GM23248 (cell line): ENCODE results near the gene FKBP8. TPM values are rescaled to one million over a fixed set of nuclear protein-coding genes. Genes with fewer than 3 reads are reported as not detected.
"Not testable (repeated sequence)": the region's sequence is repeated elsewhere in the genome, so short reads cannot be mapped to it uniquely, and the experiment has no call there.

Source experiments
- DNase-seq: peaks from one replicate; pipeline ENCODE4 v3.0.0-alpha.2; 2015
- H2AFZ ChIP-seq: fragments of 200-600 bp; sonication (generic); 2 replicates; pipeline ENCODE4 v1.6.1; 2016; ENCODE audit warnings: antibody characterized with exemption
- H3F3A ChIP-seq: fragments of 200-600 bp; sonication (generic); 2 replicates; pipeline ENCODE4 v1.6.1; 2016; ENCODE audit warnings: mild to moderate bottlenecking, antibody characterized with exemption, mixed run types; ENCODE audit not compliant: insufficient read depth
- H3K27ac ChIP-seq: fragments of 200-600 bp; sonication (generic); 2 replicates; pipeline ENCODE4 v1.5.1; 2016; ENCODE audit warnings: mild to moderate bottlenecking
- H3K27me3 ChIP-seq: fragments of 200-600 bp; sonication (generic); replicated peaks from 2 replicates; pipeline ENCODE4 v1.6.1; 2016; ENCODE audit warnings: mild to moderate bottlenecking; ENCODE audit not compliant: insufficient read depth
- H3K36me3 ChIP-seq: fragments of 200-600 bp; sonication (generic); 2 replicates; pipeline ENCODE4 v1.6.1; 2016; ENCODE audit warnings: low read depth, mild to moderate bottlenecking
- H3K4me1 ChIP-seq: fragments of 200-600 bp; sonication (generic); 2 replicates; pipeline ENCODE4 v1.6.1; 2016; ENCODE audit warnings: mild to moderate bottlenecking; ENCODE audit not compliant: insufficient read depth
- H3K4me2 ChIP-seq: fragments of 200-600 bp; sonication (generic); one replicate; pipeline ENCODE4 v1.6.1; 2016; ENCODE audit warnings: mild to moderate bottlenecking; ENCODE audit not compliant: unreplicated experiment
- H3K4me3 ChIP-seq: fragments of 200-600 bp; sonication (generic); 2 replicates; pipeline ENCODE4 v1.5.1; 2016; ENCODE audit warnings: mild to moderate bottlenecking
- H3K79me2 ChIP-seq: fragments of 200-600 bp; sonication (generic); 2 replicates; pipeline ENCODE4 v1.6.1; 2016; ENCODE audit warnings: mild to moderate bottlenecking; ENCODE audit not compliant: insufficient read depth
- H3K9ac ChIP-seq: fragments of 200-600 bp; sonication (generic); 2 replicates; pipeline ENCODE4 v1.6.1; 2016; ENCODE audit warnings: mild to moderate bottlenecking
- H3K9me2 ChIP-seq: fragments of 200-600 bp; sonication (generic); 2 replicates; pipeline ENCODE4 v1.6.1; 2016; ENCODE audit warnings: mixed run types, mild to moderate bottlenecking, moderate library complexity; ENCODE audit not compliant: insufficient read depth
- H3K9me3 ChIP-seq: fragments of 200-600 bp; sonication (generic); one replicate; pipeline ENCODE4 v1.6.1; 2017; ENCODE audit warnings: low read depth
- H4K20me1 ChIP-seq: fragments of 200-600 bp; sonication (generic); 2 replicates; pipeline ENCODE4 v1.6.0; 2016; ENCODE audit not compliant: insufficient read depth
- EZH2 ChIP-seq: fragments of 200-600 bp; sonication (generic); IDR thresholded peaks from 2 replicates; pipeline ENCODE4 v1.6.1; 2018; ENCODE audit warnings: antibody characterized with exemption, mild to moderate bottlenecking; ENCODE audit not compliant: insufficient read depth, poor library complexity, severe bottlenecking
- EZH2phosphoT487 ChIP-seq: fragments of 200-600 bp; sonication (generic); IDR thresholded peaks from 2 replicates; pipeline ENCODE4 v1.6.1; 2018; ENCODE audit warnings: antibody characterized with exemption, moderate library complexity, mild to moderate bottlenecking, low read depth; ENCODE audit not compliant: insufficient read depth
- WGBS, 2 experiments: methylation state at CpG; one replicate each; pipeline ENCODE4 v1.1.6; 2015 to 2017; ENCODE audit warnings: low lambda C conversion rate in 2 of 2, low coverage in 1 of 2; ENCODE audit errors: missing lambda C conversion rate in 2 of 2; 5-methylcytosine and 5-hydroxymethylcytosine counted together
- in situ Hi-C: fragments of 300-500 bp; cut with MboI; formaldehyde crosslinking; loops from 2 replicates; pipeline ENCODE4 v1.15.0; 2020
- polyA plus RNA-seq: library from polyadenylated mRNA; unstranded; fragments of >200 nt; fragmentation: Nextera tagmentation; extraction: Ambion mirVana; gene quantifications from 2 replicates; pipeline ENCODE4 v1.2.1, GENCODE V29; 2016
- total RNA-seq: library from RNA; depleted of rRNA; stranded (reverse); fragments of >200 nt; shearing (Covaris generic); gene quantifications from 2 replicates; pipeline ENCODE4 v1.2.3, GENCODE V29; 2014

The FKBP8 gene
- total and polyA plus RNA-seq, 2 experiments from 2014 or later = 195 to 466 TPM

DNA sequence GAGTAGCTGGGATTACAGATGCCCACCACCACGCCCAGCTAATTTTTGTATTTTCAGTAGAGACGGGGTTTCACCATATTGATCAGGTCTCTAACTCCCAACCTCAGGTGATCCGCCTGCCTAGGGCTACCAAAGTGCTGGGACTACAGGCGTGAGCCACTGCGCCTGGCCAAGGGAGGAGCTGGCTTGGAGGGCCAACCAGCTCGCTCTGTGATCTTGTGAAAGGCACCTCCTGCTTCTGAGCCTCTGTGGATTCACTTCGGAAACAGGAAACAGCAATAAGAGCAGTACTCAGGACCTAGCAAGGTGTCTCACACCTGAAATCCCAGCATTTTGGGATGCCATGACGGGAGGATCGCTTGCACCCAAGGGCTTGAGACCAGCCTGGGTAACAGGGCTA is 19.5 kb downstream of the FKBP8 start:
- in situ Hi-C loops = no loop called here
- Histone ChIP-seq H3K27ac (no peak overlapping the region), H3F3A (peaks cover 16% of the 10 kb centered on the region; the same call in 1 of the 2 replicates), H2AFZ (no peak overlapping the region), H4K20me1 (no peaks in the 10 kb centered on the region), H3K27me3 (no peaks in the 10 kb centered on the region), H3K36me3 (no peaks in the 10 kb centered on the region), H3K79me2 (peaks cover 28% of the 10 kb centered on the region), H3K9me3 (no peaks in the 10 kb centered on the region), H3K4me1 (peaks cover 12% of the 10 kb centered on the region), H3K4me2 (no peak overlapping the region), H3K4me3 (no peak overlapping the region), H3K9ac (no peak overlapping the region), H3K9me2 (no peaks in the 10 kb centered on the region)
- no peak for TF ChIP-seq EZH2
- TF ChIP-seq EZH2phosphoT487 = no peak
- 91 to 94% methylated on average over 9 of the region's 9 CpGs for WGBS, 2 experiments
- DNase-seq = no peak

GRCh38 chr19:18522862-18523440 is 20.4 kb downstream of the FKBP8 start:
- in situ Hi-C loops = not testable (repeated sequence)
- WGBS, 2 experiments = 67 to 68% methylated on average over 19 of the region's 19 CpGs

GRCh38 chr19:18522124-18522861 is 21.1 kb downstream of the FKBP8 start:
- Histone ChIP-seq H3K4me1 (peaks cover 12% of the 10 kb centered on the region), H3K9me2 (no peaks in the 10 kb centered on the region), H3K79me2 (peaks cover 44% of the 10 kb centered on the region), H3F3A (peaks cover 25% of the 10 kb centered on the region; the same call in 1 of the 2 replicates), H3K4me2 (peak overlapping the region; percentile 56), H2AFZ (peak overlapping the region; percentile 75), H3K9ac (peak overlapping the region; percentile 98), H4K20me1 (no peaks in the 10 kb centered on the region), H3K9me3 (no peaks in the 10 kb centered on the region), H3K27ac (peak overlapping the region; percentile 98), H3K4me3 (peak overlapping the region; percentile 90), H3K36me3 (no peaks in the 10 kb centered on the region), H3K27me3 (no peaks in the 10 kb centered on the region)
- peak; percentile 100 for DNase-seq
- in situ Hi-C loops = no loop called here
- 1% methylated on average over 46 to 47 of the region's 51 CpGs for WGBS, 2 experiments
- TF ChIP-seq EZH2 (no peak), EZH2phosphoT487 (no peak)

More at GRCh38 chr19:18522862-18523440, 20.4 kb downstream of the FKBP8 start:
- Histone ChIP-seq H3K9ac (peak overlapping the region; percentile 44), H3F3A (peaks cover 23% of the 10 kb centered on the region; the same call in 1 of the 2 replicates), H3K4me2 (peak overlapping the region; percentile 56), H2AFZ (peak overlapping the region; percentile 75), H3K4me3 (peak overlapping the region; percentile 56), H3K4me1 (peaks cover 12% of the 10 kb centered on the region), H3K27ac (peak overlapping the region; percentile 37), H3K79me2 (peaks cover 37% of the 10 kb centered on the region)
- H3K9me3 ChIP-seq, H4K20me1 ChIP-seq, H3K36me3 ChIP-seq, H3K27me3 ChIP-seq, H3K9me2 ChIP-seq: not testable (repeated sequence)
- DNase-seq = peak; percentile 41

DNA sequence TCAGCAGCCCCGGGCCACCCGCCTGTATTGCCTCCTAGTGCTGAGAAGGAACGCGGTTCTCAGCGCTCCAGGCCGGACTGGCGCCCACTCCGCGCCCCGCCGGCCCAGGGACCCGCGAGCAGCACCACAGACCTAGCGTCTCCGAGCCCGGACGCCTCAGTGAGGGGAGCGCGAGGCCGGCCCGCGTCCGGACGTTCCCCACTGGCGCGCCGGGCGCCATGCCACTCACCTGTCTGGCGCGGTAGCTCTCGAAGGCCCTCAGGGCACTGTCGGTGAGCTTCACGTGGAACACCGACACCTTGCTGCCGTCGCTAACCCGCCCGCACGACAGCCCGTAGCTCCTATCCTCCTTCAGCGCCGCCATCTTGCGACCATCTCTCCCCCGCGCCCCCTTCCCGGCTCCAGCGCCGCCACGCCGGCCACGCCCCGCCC is 21.7 kb downstream of the FKBP8 start, which contains the start of gene ELL:
Gene ELL, minus strand, starts transcription at position 379 of the 432 bp plus-strand sequence. Its CDS starts 15 bp downstream, at position 364.
- no peaks in the 10 kb centered on the region for H3K9me2 ChIP-seq
- H3K4me2 ChIP-seq = peak within 1 kb of the TSS; percentile 88
- DNase-seq = no peak
- H3K27ac ChIP-seq = peak within 1 kb of the TSS; percentile 98
- 0 out of 2 replicates have a peak, but pooled peaks cover 5% of the 10 kb centered on the region for H4K20me1 ChIP-seq
- peaks cover 12% of the 10 kb centered on the region for H3K4me1 ChIP-seq
- H3K27me3 ChIP-seq = no peaks in the 10 kb centered on the region
- H3K9ac ChIP-seq = peak within 1 kb of the TSS; percentile 98
- TF ChIP-seq EZH2phosphoT487 = no peak
- no peak for TF ChIP-seq EZH2
- H3K79me2 ChIP-seq = peaks cover 50% of the 10 kb centered on the region
- in situ Hi-C loops = no loop called here
- H3K9me3 ChIP-seq = no peaks in the 10 kb centered on the region
- peak within 1 kb of the TSS; percentile 75 for H2AFZ ChIP-seq
- no peaks in the 10 kb centered on the region for H3K36me3 ChIP-seq
- WGBS, 2 experiments = 1 to 2% methylated on average over 36 to 44 of the region's 52 CpGs
- peak within 1 kb of the TSS; percentile 90 for H3K4me3 ChIP-seq
- peaks cover 25% of the 10 kb centered on the region; the same call in 1 of the 2 replicates for H3F3A ChIP-seq
